Suppressor macrophage (primary cell): ENCODE data around the gene DNAJB4.
"Not testable (repeated sequence)": the region's sequence is repeated elsewhere in the genome, so short reads cannot be mapped to it uniquely, and the experiment has no call there.

Source experiments
- DNase-seq, 4 experiments: peaks; one replicate each; pipeline ENCODE4 v3.0.0-alpha.2; 2020 to 2022
- total RNA-seq, 17 experiments: gene quantifications; one replicate each; lab custom pipeline; 2026; ENCODE audit warnings: mixed read lengths in 6 of 17, inconsistent platforms in 3 of 17; lab: John Stamatoyannopoulos, UW

DNAJB4 gene
- 5.9 to 117 (median 13.1) reads per million in 17 experiments for total RNA-seq

- peak; percentile 88 to 98 (median 94) for DNase-seq
These were observed at the start of gene DNAJB4 for GRCh38 chr1:78004719-78005447. Gene DNAJB4, plus strand, starts transcription at chr1:78004939. Its CDS starts 172 bp downstream, at chr1:78005111.

GRCh38 chr1:77955709-77956108 is 49.0 kb upstream of the DNAJB4 start:
- no peak for DNase-seq

DNA sequence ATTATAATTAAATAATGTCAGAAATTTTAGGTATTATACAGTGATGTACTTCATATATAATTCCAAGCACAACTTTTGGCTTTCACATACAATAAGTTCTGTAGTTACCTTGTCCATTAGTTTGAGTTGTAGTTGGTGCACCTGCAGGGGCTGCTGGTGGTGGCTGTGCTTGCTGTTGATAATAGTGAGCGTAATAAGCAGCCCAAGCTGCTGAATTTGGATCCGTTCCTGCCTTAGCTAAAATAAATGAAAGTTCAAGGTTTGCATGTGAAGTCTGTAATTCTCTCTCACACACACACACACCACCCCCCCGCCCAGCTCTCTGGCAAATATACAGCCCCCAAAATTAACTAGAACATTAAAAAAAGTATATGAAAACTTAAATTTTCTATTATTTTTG is 48.3 kb upstream of the DNAJB4 start:
- no peak for DNase-seq

- no peak for DNase-seq
These were observed 46.3 kb upstream of the DNAJB4 start for GRCh38 chr1:77958391-77958790.

GRCh38 chr1:77958850-77959249 is 45.9 kb upstream of the DNAJB4 start:
- no peak for DNase-seq

DNA sequence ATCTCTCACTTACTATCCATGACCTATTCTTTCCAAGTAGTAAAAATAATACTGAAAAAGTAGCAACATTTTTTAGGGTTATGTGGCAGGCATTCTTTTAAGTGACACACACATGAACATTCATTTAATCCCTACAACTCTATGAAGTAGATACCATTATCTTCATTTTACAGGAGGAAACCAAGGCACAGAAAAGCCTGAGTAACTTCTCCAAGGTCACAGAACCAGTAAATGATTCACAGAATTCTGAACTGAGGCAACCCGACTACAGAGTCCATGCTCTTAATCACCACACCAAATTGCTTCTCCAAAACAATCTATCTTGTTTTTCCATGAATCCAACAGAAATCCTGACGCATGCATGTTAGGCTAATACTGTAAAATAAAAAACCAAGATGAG is 43.3 kb upstream of the DNAJB4 start:
- no peak for DNase-seq

- no peak for DNase-seq
These were observed 38.4 kb upstream of the DNAJB4 start for GRCh38 chr1:77966291-77966690.

- DNase-seq: no peak
These were observed 34.5 kb upstream of the DNAJB4 start for GRCh38 chr1:77970192-77970591.

GRCh38 chr1:77972080-77972479 is 32.7 kb upstream of the DNAJB4 start:
- DNase-seq: no peak

DNA sequence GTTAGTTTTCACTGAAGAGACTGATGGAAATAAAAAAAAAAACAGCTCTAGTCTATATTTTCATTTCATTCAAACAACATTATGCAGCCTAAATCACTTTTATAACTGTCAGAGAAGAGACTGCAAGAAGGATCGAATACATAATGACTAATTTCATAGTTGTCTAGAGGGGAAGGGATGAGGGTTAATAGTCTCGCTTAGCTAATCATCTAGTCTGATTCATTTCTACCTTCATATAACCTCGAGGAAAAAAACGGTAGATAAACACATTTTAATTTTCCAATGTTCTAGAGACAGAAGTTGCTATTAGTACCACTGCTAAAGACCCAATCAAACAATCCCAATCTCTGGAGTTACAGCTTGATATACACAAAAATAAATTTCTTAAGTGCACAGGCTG is 29.4 kb upstream of the DNAJB4 start:
- no peak for DNase-seq

DNA sequence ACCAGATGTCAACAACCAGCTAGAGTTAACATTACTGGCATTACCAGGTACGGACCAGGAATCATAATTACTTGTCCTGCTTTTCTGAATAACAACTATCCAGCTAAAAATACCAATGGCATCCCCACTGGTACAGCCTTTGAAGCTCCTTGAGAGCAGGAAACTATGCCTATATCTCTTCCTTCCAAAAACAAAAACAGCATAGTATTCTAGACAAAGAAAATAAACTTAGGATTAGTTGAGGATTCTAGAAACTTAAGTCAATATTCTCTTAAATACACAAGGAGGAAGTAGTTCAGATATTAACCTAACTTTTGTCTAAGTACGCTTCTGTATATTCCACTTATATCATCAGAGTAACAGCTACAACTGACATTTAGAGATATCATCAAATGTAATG is 28.8 kb upstream of the DNAJB4 start:
- peak in 2 of 4 experiments; percentile 9 to 14 for DNase-seq

DNA sequence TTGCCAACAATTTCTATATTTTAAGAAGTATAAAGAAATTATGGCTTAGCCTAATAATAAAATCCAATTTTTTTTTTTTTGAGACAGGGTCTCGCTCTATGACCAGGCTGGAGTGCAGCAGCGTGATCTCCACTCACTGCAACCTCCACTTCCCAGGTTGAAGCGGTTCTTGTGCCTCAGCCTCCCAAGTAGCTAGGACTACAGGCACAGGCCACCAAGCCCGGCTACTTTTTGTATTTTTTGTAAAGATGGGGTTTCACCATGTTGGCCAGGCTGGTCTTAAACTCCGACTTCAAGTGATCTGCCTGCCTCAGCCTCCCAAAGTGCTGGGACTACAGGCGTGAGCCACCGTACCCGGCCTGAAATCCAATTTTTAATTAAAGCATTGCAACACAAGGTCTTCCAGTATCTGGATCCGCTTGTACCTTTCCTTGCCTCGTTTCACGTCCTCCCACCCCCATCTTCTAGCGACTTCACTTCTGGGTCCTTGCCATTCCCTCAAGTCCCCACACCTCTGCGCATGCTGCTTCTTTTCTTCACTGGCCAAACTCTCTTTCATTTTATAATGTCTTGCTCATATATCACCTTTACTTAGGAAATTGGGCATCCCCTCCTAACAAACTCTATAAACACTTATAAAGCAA is 28.2 kb upstream of the DNAJB4 start:
- DNase-seq: no peak

GRCh38 chr1:77977989-77978292 is 26.8 kb upstream of the DNAJB4 start:
- no peak for DNase-seq

GRCh38 chr1:77978293-77978968 is 26.3 kb upstream of the DNAJB4 start:
- peak; percentile 86 to 94 (median 88) for DNase-seq

- peak; percentile 97 to 100 (median 100) for DNase-seq
These were observed 25.5 kb upstream of the DNAJB4 start, which contains the start of gene FUBP1 for GRCh38 chr1:77978969-77979876. Gene FUBP1, minus strand, starts transcription at chr1:77979072. Its CDS starts 68 bp downstream, at chr1:77979004.

DNA sequence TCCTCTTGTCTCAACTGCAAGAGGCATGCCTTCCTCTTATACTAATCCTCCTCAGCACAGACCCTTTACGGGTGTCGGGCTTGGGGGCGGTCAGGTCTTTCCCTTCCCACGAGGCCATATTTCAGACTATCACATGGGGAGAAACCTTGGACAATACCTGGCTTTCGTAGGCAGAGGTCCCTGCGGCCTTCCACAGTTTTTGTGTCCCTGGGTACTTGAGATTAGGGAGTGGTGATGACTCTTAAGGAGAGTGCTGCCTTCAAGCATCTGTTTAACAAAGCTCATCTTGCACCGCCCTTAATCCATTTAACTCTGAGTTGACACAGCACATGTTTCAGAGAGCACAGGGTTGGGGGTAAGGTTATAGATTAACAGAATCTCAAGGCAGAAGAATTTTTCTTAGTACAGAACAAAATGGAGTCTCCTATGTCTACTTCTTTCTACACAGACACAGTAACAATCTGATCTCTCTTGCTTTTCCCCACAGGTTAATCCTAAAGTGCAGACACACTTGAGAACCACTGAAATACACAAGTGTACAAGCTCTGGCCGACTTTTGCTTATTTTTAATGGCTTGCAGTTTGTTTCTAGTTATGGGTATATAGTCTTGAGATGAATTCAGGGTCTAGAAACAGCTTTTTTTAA is 21.3 kb upstream of the DNAJB4 start:
- not testable (repeated sequence) for DNase-seq

DNA sequence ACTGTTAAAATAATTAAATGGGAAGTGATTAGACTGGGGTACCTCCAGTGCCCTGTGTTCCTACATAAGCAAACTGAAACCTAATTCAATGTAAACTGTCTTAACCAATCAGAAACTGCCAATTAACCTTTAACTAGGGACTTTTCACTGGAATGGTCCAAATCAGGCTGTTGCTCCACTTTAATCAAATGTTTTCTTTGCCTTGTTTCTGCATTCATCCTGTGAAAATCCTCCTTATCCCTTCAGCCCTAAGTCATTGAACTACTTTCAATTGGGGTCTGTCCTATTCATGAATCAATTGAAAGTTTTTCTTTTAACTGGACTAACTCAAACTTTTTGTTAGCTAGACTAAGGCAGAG is 20.8 kb upstream of the DNAJB4 start:
- DNase-seq: no peak

GRCh38 chr1:77984629-77985028 is 20.1 kb upstream of the DNAJB4 start:
- DNase-seq: no peak

DNA sequence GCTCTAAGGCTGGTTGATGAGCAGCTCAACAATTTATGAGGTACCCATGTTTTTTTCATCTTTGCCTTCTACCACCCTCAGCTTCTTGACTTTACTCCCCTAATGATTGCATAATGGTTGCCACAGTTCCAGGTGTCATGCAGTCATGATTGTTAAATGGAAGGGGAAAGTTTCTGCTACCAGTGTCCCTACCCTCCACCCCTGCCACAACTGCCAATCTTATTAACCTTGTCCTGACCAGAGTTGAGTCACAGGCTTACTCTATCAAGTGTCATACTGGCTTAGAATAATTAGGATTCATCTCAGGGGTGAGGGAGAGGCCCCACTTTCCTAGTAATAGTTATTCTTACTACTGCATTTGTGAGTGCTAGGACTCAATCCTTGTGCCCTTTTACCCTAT is 17.9 kb upstream of the DNAJB4 start:
- no peak for DNase-seq

- DNase-seq: no peak
These were observed 16.8 kb upstream of the DNAJB4 start for GRCh38 chr1:77987919-77988318.

- DNase-seq: no peak
These were observed 15.0 kb upstream of the DNAJB4 start for GRCh38 chr1:77989744-77990143.

DNA sequence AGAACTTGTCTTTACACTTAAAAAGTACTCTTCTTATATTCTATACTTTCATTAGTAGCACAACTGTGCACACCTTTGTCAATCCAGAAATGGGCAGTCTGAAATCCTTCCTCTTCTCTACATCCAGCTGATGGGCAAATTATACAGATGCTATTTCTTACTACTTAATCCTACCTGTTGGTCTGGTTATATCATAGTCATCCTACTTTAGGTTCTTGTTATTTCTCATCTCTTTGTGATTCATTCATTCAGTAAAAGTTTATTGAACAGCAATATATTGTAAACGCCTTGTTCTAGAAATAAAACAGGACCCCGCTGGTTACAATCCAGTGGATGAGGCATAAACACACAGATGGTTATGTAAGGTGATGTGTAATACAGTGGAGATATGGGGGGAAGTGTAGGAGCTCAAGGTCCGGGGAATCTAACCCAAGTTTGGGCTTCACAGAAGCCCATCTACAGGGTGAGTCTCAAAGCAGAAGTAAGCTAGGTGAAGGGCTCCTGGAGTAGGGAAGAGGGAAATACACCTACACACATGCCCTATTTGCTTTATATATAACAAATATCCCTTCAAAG is 14.0 kb upstream of the DNAJB4 start:
- no peak for DNase-seq
